Measurements from ENCODE around the gene NDST4.

The NDST4 gene

DNA sequence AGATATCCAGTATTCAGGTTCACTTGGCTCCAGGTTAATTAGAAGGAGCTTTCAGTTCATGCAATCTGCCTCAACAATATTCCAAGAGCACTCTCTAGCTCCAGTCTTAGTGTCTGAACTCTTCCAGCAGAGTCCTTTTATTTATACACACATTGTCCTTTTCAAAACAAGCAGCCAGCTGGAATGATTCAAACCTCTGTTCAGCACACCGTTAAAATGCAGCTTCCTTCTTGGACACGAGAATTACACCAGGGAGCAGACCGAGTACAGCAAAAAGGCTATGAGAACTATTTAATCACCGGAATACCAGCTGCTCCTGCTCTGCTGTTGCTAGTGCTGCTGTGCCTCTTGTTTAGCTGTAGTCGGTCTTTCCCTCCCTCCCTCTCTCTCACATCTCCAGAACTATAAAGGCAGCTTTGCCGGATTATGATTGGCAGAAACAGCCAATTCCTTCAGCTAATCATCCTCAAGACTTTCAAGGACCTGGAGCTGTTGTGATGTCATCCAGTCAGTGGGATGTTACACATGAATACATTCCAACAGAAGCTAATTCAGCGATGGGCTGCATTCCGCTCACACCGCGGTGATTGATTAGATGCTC is at the start of gene NDST4:
TSS of gene NDST4 (minus strand) at position 115 of the 601 bp plus-strand sequence. CDS start 36,584 bp downstream, outside the sequence.
- Histone ChIP-seq H3K9ac (ENCODE audit: low read depth, low read length) (no peak within 1 kb of the TSS), H3K9me3 (ENCODE audit: control insufficient read depth, insufficient read depth, low read length) (no peaks in the 10 kb centered on the region), H3K27ac (ENCODE audit: low read depth, low read length) (no peak within 1 kb of the TSS), H3K27me3 (ENCODE audit: control insufficient read depth, insufficient read depth, low read length) (no peaks in the 10 kb centered on the region), H3K4me1 (ENCODE audit: control insufficient read depth, insufficient read depth, low read length) (peaks cover 10% of the 10 kb centered on the region), H3K4me3 (ENCODE audit: low read depth, low read length) (no peak within 1 kb of the TSS), H3K36me3 (ENCODE audit: control insufficient read depth, insufficient read depth, low read length) (no peaks in the 10 kb centered on the region)

- Histone ChIP-seq H3K27me3 (ENCODE audit: control insufficient read depth, insufficient read depth, low read length) (no peaks in the 10 kb centered on the region), H3K4me3 (ENCODE audit: low read depth, low read length) (no peak overlapping the region), H3K27ac (ENCODE audit: low read depth, low read length) (no peak overlapping the region), H3K4me1 (ENCODE audit: control insufficient read depth, insufficient read depth, low read length) (no peaks in the 10 kb centered on the region), H3K9me3 (ENCODE audit: control insufficient read depth, insufficient read depth, low read length) (no peaks in the 10 kb centered on the region), H3K9ac (ENCODE audit: low read depth, low read length) (no peak overlapping the region), H3K36me3 (ENCODE audit: control insufficient read depth, insufficient read depth, low read length) (no peaks in the 10 kb centered on the region)
Measured at GRCh38 chr4:115159141-115159540, 45.7 kb upstream of the NDST4 start.

DNA sequence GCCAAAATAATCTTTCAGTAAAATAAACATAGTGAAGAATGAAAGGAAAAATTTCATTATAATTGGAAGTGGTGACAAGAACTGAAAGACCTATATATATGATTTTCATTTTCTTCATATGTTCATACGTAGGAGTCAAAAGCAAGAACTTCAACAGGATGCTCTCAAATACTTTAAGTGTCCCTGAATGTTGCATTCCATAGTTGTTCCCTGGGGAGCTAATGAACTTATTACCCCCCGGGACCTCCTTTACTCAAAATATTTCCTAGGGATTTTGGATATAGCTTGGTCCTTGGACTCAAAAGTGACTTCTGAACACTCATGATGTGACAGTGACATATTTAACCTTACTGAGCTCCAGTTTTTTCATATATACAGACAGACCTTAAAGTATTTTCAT is 44.9 kb upstream of the NDST4 start:
- Histone ChIP-seq H3K4me3 (ENCODE audit: low read depth, low read length) (no peak overlapping the region), H3K27me3 (ENCODE audit: control insufficient read depth, insufficient read depth, low read length) (no peaks in the 10 kb centered on the region), H3K9ac (ENCODE audit: low read depth, low read length) (no peak overlapping the region), H3K9me3 (ENCODE audit: control insufficient read depth, insufficient read depth, low read length) (no peaks in the 10 kb centered on the region), H3K4me1 (ENCODE audit: control insufficient read depth, insufficient read depth, low read length) (no peaks in the 10 kb centered on the region), H3K36me3 (ENCODE audit: control insufficient read depth, insufficient read depth, low read length) (no peaks in the 10 kb centered on the region), H3K27ac (ENCODE audit: low read depth, low read length) (no peak overlapping the region)

DNA sequence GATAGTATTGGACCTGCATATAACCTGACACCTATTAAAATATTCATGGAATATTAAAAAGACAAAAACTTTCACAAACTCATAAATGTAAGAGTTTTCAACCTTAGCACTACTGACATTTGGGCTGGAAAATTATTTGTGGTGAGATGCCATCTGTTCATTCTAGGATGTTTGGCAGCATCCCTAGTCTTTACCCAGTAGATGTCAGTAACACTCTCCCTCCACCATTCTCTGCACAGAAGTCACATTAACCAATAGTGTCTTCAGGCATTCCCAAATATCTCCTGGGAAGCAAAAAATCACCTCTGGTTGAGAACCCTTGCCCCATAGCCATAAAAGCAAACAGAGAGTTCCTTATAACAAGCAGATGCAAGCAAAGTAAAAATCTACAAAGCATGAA is 41.4 kb upstream of the NDST4 start:
- Histone ChIP-seq H3K27me3 (ENCODE audit: control insufficient read depth, insufficient read depth, low read length) (no peaks in the 10 kb centered on the region), H3K4me3 (ENCODE audit: low read depth, low read length) (no peak overlapping the region), H3K36me3 (ENCODE audit: control insufficient read depth, insufficient read depth, low read length) (no peaks in the 10 kb centered on the region), H3K4me1 (ENCODE audit: control insufficient read depth, insufficient read depth, low read length) (no peaks in the 10 kb centered on the region), H3K9me3 (ENCODE audit: control insufficient read depth, insufficient read depth, low read length) (no peaks in the 10 kb centered on the region), H3K9ac (ENCODE audit: low read depth, low read length) (no peak overlapping the region), H3K27ac (ENCODE audit: low read depth, low read length) (no peak overlapping the region)

DNA sequence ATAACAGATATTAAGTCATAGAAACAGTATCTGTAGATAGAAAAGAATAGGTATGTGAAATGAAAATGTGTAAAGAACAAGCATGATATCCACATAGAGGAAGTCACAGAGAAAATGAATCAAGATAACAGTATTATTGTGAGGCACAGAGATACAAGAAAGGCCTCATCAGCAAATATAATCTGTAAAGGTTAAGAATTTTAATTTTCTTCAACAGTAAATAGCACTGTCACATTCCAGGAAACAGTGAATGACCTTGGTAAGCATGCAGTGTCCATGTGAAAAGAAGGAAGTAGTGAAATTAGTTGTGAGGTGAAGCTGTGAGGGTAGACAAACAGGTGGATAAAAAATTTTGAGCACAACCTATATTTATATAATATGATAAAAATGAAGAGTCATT is 39.5 kb upstream of the NDST4 start:
- Histone ChIP-seq H3K27me3 (ENCODE audit: control insufficient read depth, insufficient read depth, low read length) (no peaks in the 10 kb centered on the region), H3K4me3 (ENCODE audit: low read depth, low read length) (no peak overlapping the region), H3K9me3 (ENCODE audit: control insufficient read depth, insufficient read depth, low read length) (no peaks in the 10 kb centered on the region), H3K27ac (ENCODE audit: low read depth, low read length) (no peak overlapping the region), H3K36me3 (ENCODE audit: control insufficient read depth, insufficient read depth, low read length) (no peaks in the 10 kb centered on the region), H3K4me1 (ENCODE audit: control insufficient read depth, insufficient read depth, low read length) (no peaks in the 10 kb centered on the region), H3K9ac (ENCODE audit: low read depth, low read length) (no peak overlapping the region)

DNA sequence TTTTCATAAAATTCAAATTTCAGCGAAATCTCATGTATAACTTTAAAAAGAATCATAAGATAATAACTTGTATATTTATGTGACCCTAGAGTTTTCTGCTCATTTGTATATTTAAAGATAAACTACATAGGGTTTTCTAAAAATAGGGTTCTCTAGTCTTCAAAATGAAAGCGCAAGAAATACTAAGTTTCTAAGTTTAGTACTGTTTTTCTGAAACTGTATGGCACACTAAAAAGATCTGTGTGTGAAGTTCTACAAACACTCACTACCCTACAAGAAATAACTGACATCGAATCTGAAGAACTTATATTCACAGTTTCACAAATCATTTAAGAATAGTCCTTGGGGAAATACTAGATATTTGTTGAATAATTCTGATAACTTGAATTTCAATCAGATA is 38.7 kb upstream of the NDST4 start:
- Histone ChIP-seq H3K36me3 (ENCODE audit: control insufficient read depth, insufficient read depth, low read length) (no peaks in the 10 kb centered on the region), H3K4me1 (ENCODE audit: control insufficient read depth, insufficient read depth, low read length) (no peaks in the 10 kb centered on the region), H3K27ac (ENCODE audit: low read depth, low read length) (no peak overlapping the region), H3K27me3 (ENCODE audit: control insufficient read depth, insufficient read depth, low read length) (no peaks in the 10 kb centered on the region), H3K9me3 (ENCODE audit: control insufficient read depth, insufficient read depth, low read length) (no peaks in the 10 kb centered on the region), H3K4me3 (ENCODE audit: low read depth, low read length) (no peak overlapping the region), H3K9ac (ENCODE audit: low read depth, low read length) (no peak overlapping the region)

- no peaks in the 10 kb centered on the region for H3K9me3 ChIP-seq (ENCODE audit: control insufficient read depth, insufficient read depth, low read length)
- H3K4me3 ChIP-seq (ENCODE audit: low read depth, low read length): no peak overlapping the region
- H3K27me3 ChIP-seq (ENCODE audit: control insufficient read depth, insufficient read depth, low read length): no peaks in the 10 kb centered on the region
- no peak overlapping the region for H3K9ac ChIP-seq (ENCODE audit: low read depth, low read length)
- no peaks in the 10 kb centered on the region for H3K4me1 ChIP-seq (ENCODE audit: control insufficient read depth, insufficient read depth, low read length)
- no peak overlapping the region for H3K27ac ChIP-seq (ENCODE audit: low read depth, low read length)
- H3K36me3 ChIP-seq (ENCODE audit: control insufficient read depth, insufficient read depth, low read length): no peaks in the 10 kb centered on the region
Measured at GRCh38 chr4:115149106-115149505, 35.7 kb upstream of the NDST4 start.

GRCh38 chr4:115145393-115146160 is 32.2 kb upstream of the NDST4 start:
- H3K9ac ChIP-seq (ENCODE audit: low read depth, low read length): no peak overlapping the region
- no peaks in the 10 kb centered on the region for H3K4me1 ChIP-seq (ENCODE audit: control insufficient read depth, insufficient read depth, low read length)
- no peaks in the 10 kb centered on the region for H3K9me3 ChIP-seq (ENCODE audit: control insufficient read depth, insufficient read depth, low read length)
- no peak overlapping the region for H3K4me3 ChIP-seq (ENCODE audit: low read depth, low read length)
- no peak overlapping the region for H3K27ac ChIP-seq (ENCODE audit: low read depth, low read length)
- H3K36me3 ChIP-seq (ENCODE audit: control insufficient read depth, insufficient read depth, low read length): no peaks in the 10 kb centered on the region
- H3K27me3 ChIP-seq (ENCODE audit: control insufficient read depth, insufficient read depth, low read length): no peaks in the 10 kb centered on the region

DNA sequence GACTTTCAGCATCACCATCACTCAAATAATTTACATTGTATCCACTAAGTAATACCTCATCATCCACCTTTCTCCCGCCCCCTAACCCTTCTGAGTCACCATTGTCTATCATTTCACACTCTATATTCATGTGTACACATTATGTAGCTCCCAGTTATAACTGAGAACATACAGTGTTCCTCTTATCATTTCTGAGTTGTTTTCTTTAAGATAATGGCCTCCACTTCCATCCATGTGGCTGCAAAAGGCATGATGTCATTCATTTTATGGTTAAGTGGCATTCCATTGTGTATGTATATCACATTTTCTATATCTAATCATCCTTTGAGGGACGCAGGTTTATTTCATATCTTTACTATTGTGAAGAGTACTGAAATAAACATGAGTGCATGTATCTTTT is 14.6 kb upstream of the NDST4 start:
- H3K4me1 ChIP-seq (ENCODE audit: control insufficient read depth, insufficient read depth, low read length): no peaks in the 10 kb centered on the region

GRCh38 chr4:115126491-115126890 is 13.1 kb upstream of the NDST4 start:
- Histone ChIP-seq H3K27me3 (ENCODE audit: control insufficient read depth, insufficient read depth, low read length) (no peaks in the 10 kb centered on the region), H3K4me3 (ENCODE audit: low read depth, low read length) (no peak overlapping the region), H3K27ac (ENCODE audit: low read depth, low read length) (no peak overlapping the region), H3K9me3 (ENCODE audit: control insufficient read depth, insufficient read depth, low read length) (no peaks in the 10 kb centered on the region), H3K4me1 (ENCODE audit: control insufficient read depth, insufficient read depth, low read length) (no peaks in the 10 kb centered on the region), H3K36me3 (ENCODE audit: control insufficient read depth, insufficient read depth, low read length) (no peaks in the 10 kb centered on the region), H3K9ac (ENCODE audit: low read depth, low read length) (no peak overlapping the region)

More for the DNA sequence above, 14.6 kb upstream of the NDST4 start:
- Histone ChIP-seq H3K27ac (ENCODE audit: low read depth, low read length) (no peak overlapping the region), H3K36me3 (ENCODE audit: control insufficient read depth, insufficient read depth, low read length) (no peaks in the 10 kb centered on the region), H3K9ac (ENCODE audit: low read depth, low read length) (no peak overlapping the region), H3K9me3 (ENCODE audit: control insufficient read depth, insufficient read depth, low read length) (no peaks in the 10 kb centered on the region), H3K27me3 (ENCODE audit: control insufficient read depth, insufficient read depth, low read length) (no peaks in the 10 kb centered on the region), H3K4me3 (ENCODE audit: low read depth, low read length) (no peak overlapping the region)

DNA sequence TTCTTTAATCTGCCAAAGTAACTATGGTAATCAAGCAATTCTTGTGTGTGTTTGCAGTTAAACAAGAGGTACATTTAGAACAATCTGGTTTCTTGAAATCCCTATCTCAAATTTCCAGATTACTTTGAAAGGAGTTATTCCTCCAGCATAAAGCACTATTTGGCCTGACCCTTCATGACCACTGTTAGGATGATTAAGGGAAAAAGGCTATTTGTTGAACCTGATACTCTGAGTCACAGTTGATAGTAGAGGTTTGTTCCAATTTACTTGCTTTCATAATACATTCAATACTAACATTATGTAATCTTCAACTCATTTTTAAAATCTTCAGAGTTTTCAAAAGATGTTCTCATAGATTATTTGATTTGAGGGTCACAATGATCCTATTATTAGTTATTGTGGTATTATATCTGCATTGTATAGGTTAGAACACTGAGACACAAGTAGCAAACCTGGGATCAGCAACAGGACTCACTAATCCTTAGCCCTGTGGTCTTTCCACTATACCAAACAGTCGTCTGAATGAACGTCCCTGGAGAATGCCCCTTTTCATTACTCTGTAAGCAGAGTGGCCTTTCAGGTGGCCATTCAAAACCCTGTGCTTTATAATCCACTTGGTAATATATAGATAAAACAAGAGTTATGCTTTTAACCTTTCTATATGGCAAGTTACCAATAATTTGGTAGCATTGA is 8.1 kb upstream of the NDST4 start:
- no peaks in the 10 kb centered on the region for H3K9me3 ChIP-seq (ENCODE audit: control insufficient read depth, insufficient read depth, low read length)
- no peaks in the 10 kb centered on the region for H3K27me3 ChIP-seq (ENCODE audit: control insufficient read depth, insufficient read depth, low read length)
- H3K4me1 ChIP-seq (ENCODE audit: control insufficient read depth, insufficient read depth, low read length): no peaks in the 10 kb centered on the region; the same call in 1 of the 2 replicates
- H3K9ac ChIP-seq (ENCODE audit: low read depth, low read length): no peak overlapping the region
- no peaks in the 10 kb centered on the region for H3K36me3 ChIP-seq (ENCODE audit: control insufficient read depth, insufficient read depth, low read length)
- no peak overlapping the region for H3K27ac ChIP-seq (ENCODE audit: low read depth, low read length)
- no peak overlapping the region for H3K4me3 ChIP-seq (ENCODE audit: low read depth, low read length)

Measured in HUES48 (cell line).